OCI-LY7 (cell line): ENCODE data around the gene MCM7. TPM values are rescaled to one million over a fixed set of nuclear protein-coding genes. Genes with fewer than 3 reads are reported as not detected.

Source experiments
- BruUV-seq: library from RNA; stranded (reverse); fragments of 400-500 nt; replicated peaks from 2 replicates; lab custom pipeline; 2021; lab: Mats Ljungman, UMichigan
- CTCF ChIA-PET: fragments of 300-600 bp; sonication (Branson Sonifier 250); formaldehyde crosslinking; loops from one replicate; lab custom pipeline; 2022; ENCODE audit warnings: antibody characterized with exemption; ENCODE audit not compliant: unreplicated experiment; lab: Charles Lee
- POLR2A ChIA-PET: fragments of 300-600 bp; sonication (Branson Sonifier 250); formaldehyde crosslinking; loops from one replicate; lab custom pipeline; 2022; ENCODE audit warnings: antibody characterized with exemption; lab: Charles Lee
- DNase-seq: peaks from one replicate; pipeline ENCODE4 v3.0.0-alpha.2; 2015; ENCODE audit warnings: low spot score
- H2AFZ ChIP-seq: fragments of 200-600 bp; sonication (generic), shearing (Covaris generic); 2 replicates; pipeline ENCODE4 v1.6.1; 2014; ENCODE audit warnings: mild to moderate bottlenecking, antibody characterized with exemption, low read length, moderate library complexity
- H3K27ac ChIP-seq: fragments of 200-600 bp; sonication (generic); 2 replicates; pipeline ENCODE4 v1.5.1; 2014; ENCODE audit warnings: mixed run types, low read depth, mild to moderate bottlenecking, moderate library complexity, low read length, inconsistent platforms; ENCODE audit not compliant: poor library complexity, severe bottlenecking
- H3K36me3 ChIP-seq: fragments of 200-600 bp; sonication (generic); 2 replicates; pipeline ENCODE4 v1.6.1; 2014; ENCODE audit warnings: mild to moderate bottlenecking, antibody characterized with exemption, low read length, moderate library complexity, mixed read lengths; ENCODE audit not compliant: insufficient read depth
- H3K4me1 ChIP-seq: fragments of 200-600 bp; sonication (generic); 2 replicates; pipeline ENCODE4 v1.5.1; 2014; ENCODE audit warnings: mild to moderate bottlenecking, low read length; ENCODE audit not compliant: insufficient read depth, poor library complexity, severe bottlenecking
- H3K4me2 ChIP-seq: fragments of 200-600 bp; sonication (generic); 2 replicates; pipeline ENCODE4 v1.6.1; 2014; ENCODE audit warnings: mild to moderate bottlenecking, low read length
- H3K4me3 ChIP-seq: fragments of 200-600 bp; sonication (generic); 2 replicates; pipeline ENCODE4 v1.5.1; 2014; ENCODE audit warnings: mild to moderate bottlenecking, low read depth, low read length; ENCODE audit not compliant: poor library complexity, severe bottlenecking
- H3K79me2 ChIP-seq: fragments of 200-600 bp; sonication (generic); 2 replicates; pipeline ENCODE4 v1.6.1; 2016; ENCODE audit warnings: low read depth, mild to moderate bottlenecking, low read length, moderate library complexity, mixed read lengths; ENCODE audit not compliant: insufficient read depth
- H3K9me2 ChIP-seq: fragments of 200-600 bp; sonication (generic); 2 replicates; pipeline ENCODE4 v1.6.1; 2016; ENCODE audit warnings: mild to moderate bottlenecking, low read length, mixed read lengths; ENCODE audit not compliant: insufficient read depth
- H3K9me3 ChIP-seq: fragments of 200-600 bp; sonication (generic); 2 replicates; pipeline ENCODE4 v1.6.1; 2014; ENCODE audit warnings: mild to moderate bottlenecking, mixed run types, low read length, mixed read lengths
- H4K20me1 ChIP-seq: fragments of 200-600 bp; sonication (generic); 2 replicates; pipeline ENCODE4 v1.6.1; 2014; ENCODE audit warnings: mild to moderate bottlenecking, antibody characterized with exemption, low read length, moderate library complexity, mixed read lengths; ENCODE audit not compliant: insufficient read depth
- EZH2phosphoT487 ChIP-seq: fragments of 200-600 bp; sonication (generic); IDR thresholded peaks from 2 replicates; pipeline ENCODE4 v1.6.1; 2018; ENCODE audit warnings: low read depth, borderline replicate concordance, mild to moderate bottlenecking, mixed run types, antibody characterized with exemption, low read length, moderate library complexity, mixed read lengths
- intact Hi-C: fragments of 100-400 bp; cut with micrococcal nuclease; formaldehyde crosslinking; loops from one replicate; pipeline ENCODE4 v1.10.0; 2022; ENCODE audit not compliant: unreplicated experiment
- total RNA-seq, 2 experiments: library from RNA; depleted of rRNA in 1 of 2; stranded (reverse); fragments of >200 nt in 1 of 2; shearing (Covaris generic) in 1 of 2; gene quantifications; 2 replicates each; pipeline ENCODE4 v1.2.3, GENCODE V29; 2014 to 2022
- TF ChIP-seq, protein P1 (sequence below): fragments of 200-600 bp; sonication (generic); conservative IDR thresholded peaks from 2 replicates; pipeline ENCODE4 v1.5.1; 2014; ENCODE audit warnings: mild to moderate bottlenecking, antibody characterized with exemption, low read length, moderate library complexity, mixed read lengths

The MCM7 gene
- total RNA-seq, 2 experiments from 2014 or later: 423 to 424 TPM

DNA sequence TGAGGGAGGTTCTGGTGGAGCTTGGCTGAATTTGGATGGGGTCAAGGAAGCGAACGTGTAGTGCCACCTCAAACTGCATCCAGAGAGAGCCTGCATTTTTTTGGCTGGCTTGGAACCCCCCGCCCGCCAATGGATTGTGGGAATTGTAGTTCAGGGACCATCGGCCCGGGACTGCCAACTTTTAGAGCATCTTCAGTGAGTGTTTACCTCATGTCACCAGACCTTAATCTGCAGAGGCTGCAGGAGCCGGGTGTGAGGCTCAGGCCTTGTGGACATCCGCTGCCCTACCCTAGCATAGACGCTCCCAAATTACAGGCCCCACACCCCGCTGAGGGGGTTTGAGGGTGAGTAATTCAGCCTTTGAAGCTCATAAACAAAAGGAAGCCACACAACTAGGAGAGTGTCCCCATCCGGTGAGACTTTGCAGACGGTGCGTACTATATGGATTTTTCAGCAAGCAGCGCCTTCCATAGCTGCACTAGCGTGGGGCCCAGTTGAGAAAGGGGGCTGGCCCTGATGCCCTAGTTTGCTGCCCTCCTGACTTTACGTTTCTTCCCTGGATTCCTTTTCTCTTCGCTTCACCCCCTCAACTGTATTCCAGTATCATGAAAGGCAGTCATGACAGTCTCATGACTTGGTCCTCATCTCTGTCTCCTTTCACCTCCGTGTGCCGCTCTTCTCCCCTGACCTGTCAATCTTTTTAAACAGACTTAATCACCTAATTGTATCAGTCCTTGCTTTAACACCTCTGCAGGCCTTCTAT, 19.0 kb upstream of the MCM7 start:
- peak; percentile 77 for DNase-seq
- peaks cover 20% of the 10 kb centered on the region; the same call in 1 of the 2 replicates for H3K79me2 ChIP-seq
- peak overlapping the region; percentile 73 for H3K27ac ChIP-seq
- H3K36me3 ChIP-seq: peaks cover 32% of the 10 kb centered on the region
- H3K9me2 ChIP-seq: no peaks in the 10 kb centered on the region
- no peaks in the 10 kb centered on the region for H3K9me3 ChIP-seq
- intact Hi-C loops: loop anchor here (1.0 kb wide), 1 partner anchor 19 kb away; the partner anchor contains the start of genes AP4M1 and MCM7
- ChIA-PET CTCF (interaction anchor here (0.6 kb wide), 1 partner anchor 32 kb away, joined by 3 read pairs; no protein-coding TSS in a partner anchor), POLR2A (interaction anchor here (0.6 to 2.2 kb wide), 6 partner anchors 18 to 97 kb away, joined by 3 to 10 read pairs (median 4); partner anchors contain the start of genes AP4M1, LAMTOR4 and MCM7)
- no peak for TF ChIP-seq EZH2phosphoT487
- TF ChIP-seq, protein P1, sequence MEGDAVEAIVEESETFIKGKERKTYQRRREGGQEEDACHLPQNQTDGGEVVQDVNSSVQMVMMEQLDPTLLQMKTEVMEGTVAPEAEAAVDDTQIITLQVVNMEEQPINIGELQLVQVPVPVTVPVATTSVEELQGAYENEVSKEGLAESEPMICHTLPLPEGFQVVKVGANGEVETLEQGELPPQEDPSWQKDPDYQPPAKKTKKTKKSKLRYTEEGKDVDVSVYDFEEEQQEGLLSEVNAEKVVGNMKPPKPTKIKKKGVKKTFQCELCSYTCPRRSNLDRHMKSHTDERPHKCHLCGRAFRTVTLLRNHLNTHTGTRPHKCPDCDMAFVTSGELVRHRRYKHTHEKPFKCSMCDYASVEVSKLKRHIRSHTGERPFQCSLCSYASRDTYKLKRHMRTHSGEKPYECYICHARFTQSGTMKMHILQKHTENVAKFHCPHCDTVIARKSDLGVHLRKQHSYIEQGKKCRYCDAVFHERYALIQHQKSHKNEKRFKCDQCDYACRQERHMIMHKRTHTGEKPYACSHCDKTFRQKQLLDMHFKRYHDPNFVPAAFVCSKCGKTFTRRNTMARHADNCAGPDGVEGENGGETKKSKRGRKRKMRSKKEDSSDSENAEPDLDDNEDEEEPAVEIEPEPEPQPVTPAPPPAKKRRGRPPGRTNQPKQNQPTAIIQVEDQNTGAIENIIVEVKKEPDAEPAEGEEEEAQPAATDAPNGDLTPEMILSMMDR: 0 out of 2 replicates have a peak, but pooled peaks have one; percentile 27
- H3K4me3 ChIP-seq: peak overlapping the region; percentile 80
- TSS peak; percentile 85 for BruUV-seq
- H3K4me2 ChIP-seq: peak overlapping the region; percentile 85
- H4K20me1 ChIP-seq: no peaks in the 10 kb centered on the region
- peak overlapping the region; percentile 84 for H2AFZ ChIP-seq
- H3K4me1 ChIP-seq: peaks cover 23% of the 10 kb centered on the region

DNA sequence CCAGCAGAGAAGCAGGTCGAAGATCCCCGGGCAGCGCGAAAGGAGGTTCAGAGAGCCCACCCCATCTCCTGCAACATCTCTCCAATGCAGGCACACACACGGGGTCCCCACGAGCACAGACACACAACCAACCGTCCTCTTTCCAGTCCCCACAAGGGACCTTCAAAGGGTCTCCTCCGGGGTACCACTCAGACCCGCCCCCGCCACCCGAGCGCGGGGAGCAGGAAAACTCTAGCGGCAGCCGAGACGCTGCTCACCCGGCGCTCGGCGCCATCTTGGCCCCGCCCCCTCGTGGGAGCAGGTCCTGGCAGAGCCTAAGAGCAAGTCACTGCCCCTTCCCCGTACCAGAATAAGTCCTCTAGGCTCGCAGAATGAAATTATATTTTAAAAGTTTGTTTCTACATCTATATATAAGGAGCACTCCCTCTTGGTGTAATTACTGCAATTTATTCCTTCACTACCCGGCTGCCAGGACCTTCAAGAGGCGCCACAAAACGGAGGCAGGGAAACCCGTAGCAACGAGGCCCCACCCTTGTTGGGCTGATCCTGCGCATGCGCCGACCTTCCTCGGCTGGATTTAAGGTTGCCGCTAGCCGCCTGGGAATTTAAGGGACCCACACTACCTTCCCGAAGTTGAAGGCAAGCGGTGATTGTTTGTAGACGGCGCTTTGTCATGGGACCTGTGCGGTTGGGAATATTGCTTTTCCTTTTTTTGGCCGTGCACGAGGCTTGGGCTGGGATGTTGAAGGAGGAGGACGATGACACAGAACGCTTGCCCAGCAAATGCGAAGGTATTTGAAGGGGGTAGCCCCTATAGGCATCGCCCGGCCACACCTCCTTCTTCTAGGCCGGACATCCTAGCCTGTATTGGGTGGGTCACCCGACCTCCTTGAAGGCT, 18.1 kb upstream of the MCM7 start, which contains the start of the genes CNPY4 and TAF6:
Gene CNPY4, plus strand, starts transcription at position 563 of the 898 bp plus-strand sequence. Its CDS starts 111 bp downstream, at position 674.
Gene TAF6, minus strand, starts transcription at position 287 of the 898 bp plus-strand sequence. CDS start 5,149 bp downstream, outside the sequence.
- H3K79me2 ChIP-seq: peaks cover 19% of the 10 kb centered on the region; the same call in 1 of the 2 replicates
- ChIA-PET POLR2A (interaction anchor here (1.0 to 2.2 kb wide), 3 partner anchors 17 to 33 kb away, joined by 3 to 10 read pairs (median 10); partner anchors contain the start of genes AP4M1, LAMTOR4 and MCM7), CTCF (no interaction called here)
- H3K4me3 ChIP-seq: peak within 1 kb of the TSS; percentile 80
- TF ChIP-seq EZH2phosphoT487: no peak
- TF ChIP-seq, protein P1: no peak
- H3K36me3 ChIP-seq: peaks cover 24% of the 10 kb centered on the region
- peaks cover 15% of the 10 kb centered on the region for H3K4me1 ChIP-seq
- peak within 1 kb of the TSS; percentile 73 for H3K27ac ChIP-seq
- DNase-seq: peak; percentile 98
- no TSS peak for BruUV-seq
- H2AFZ ChIP-seq: peak within 1 kb of the TSS; percentile 84
- intact Hi-C loops: loop anchor here (1.0 kb wide), 1 partner anchor 18 kb away; the partner anchor contains the start of genes AP4M1 and MCM7
- H3K9me2 ChIP-seq: no peaks in the 10 kb centered on the region
- H3K4me2 ChIP-seq: peak within 1 kb of the TSS; percentile 85
- H3K9me3 ChIP-seq: no peaks in the 10 kb centered on the region
- no peaks in the 10 kb centered on the region for H4K20me1 ChIP-seq
